ENCODE measurements around the gene ARFGEF3.
"Not testable (repeated sequence)": the region's sequence is repeated elsewhere in the genome, so short reads cannot be mapped to it uniquely, and the experiment has no call there.

DNA sequence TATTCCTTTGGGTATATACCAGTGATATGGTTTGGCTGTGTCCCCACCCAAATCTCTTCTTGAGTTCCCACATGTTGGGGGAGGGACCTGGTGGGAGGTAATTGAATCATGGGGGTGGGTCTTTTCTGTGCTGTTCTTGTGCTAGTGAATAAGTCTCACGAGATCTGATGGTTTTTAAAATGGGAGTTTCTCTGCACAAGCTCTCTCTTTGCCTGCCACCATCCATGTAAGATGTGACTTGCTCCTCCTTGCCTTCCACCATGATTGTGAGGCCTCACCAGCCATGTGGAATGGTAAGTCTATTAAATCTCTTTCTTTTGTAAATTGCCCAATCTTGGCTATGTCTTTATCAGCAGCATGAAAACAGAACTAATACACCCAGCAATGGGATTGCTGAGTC is 42.5 kb upstream of the ARFGEF3 start:
- TF ChIP-seq, protein P1, sequence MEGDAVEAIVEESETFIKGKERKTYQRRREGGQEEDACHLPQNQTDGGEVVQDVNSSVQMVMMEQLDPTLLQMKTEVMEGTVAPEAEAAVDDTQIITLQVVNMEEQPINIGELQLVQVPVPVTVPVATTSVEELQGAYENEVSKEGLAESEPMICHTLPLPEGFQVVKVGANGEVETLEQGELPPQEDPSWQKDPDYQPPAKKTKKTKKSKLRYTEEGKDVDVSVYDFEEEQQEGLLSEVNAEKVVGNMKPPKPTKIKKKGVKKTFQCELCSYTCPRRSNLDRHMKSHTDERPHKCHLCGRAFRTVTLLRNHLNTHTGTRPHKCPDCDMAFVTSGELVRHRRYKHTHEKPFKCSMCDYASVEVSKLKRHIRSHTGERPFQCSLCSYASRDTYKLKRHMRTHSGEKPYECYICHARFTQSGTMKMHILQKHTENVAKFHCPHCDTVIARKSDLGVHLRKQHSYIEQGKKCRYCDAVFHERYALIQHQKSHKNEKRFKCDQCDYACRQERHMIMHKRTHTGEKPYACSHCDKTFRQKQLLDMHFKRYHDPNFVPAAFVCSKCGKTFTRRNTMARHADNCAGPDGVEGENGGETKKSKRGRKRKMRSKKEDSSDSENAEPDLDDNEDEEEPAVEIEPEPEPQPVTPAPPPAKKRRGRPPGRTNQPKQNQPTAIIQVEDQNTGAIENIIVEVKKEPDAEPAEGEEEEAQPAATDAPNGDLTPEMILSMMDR (conservative IDR thresholded peaks at IDR 0.05 in 1 of 2, IDR thresholded peaks at IDR 0.05 in 1 of 2; ENCODE audit: low read depth in 1 of 2, low read length in 2 of 2): not testable (repeated sequence)
- TF ChIP-seq EZH2 (IDR thresholded peaks at IDR 0.05; ENCODE audit: low read length, missing control alignments): not testable (repeated sequence)
